Tibial nerve (tissue), 4 donors: Measurements from ENCODE around the gene PCMTD2. TPM values are rescaled to one million over a fixed set of nuclear protein-coding genes. Genes with fewer than 3 reads are reported as not detected.
A peak's percentile ranks its signal among the peaks of the same experiment; 100 is the strongest.

Experiments used
- DNase-seq, 2 donors: peaks; one replicate each; pipeline ENCODE4 v3.0.0-alpha.2; 2019; ENCODE audit warnings: low spot score in 2 of 2
- H3K27ac ChIP-seq, 4 donors: fragments of 200-600 bp; sonication (generic) in 3 of 4; one replicate each; pipeline ENCODE4 v1.5.1; 2017 to 2019; ENCODE audit warnings: mild to moderate bottlenecking in 1 of 4
- H3K27me3 ChIP-seq, 2 donors: fragments of 200-600 bp; sonication (generic) in 1 of 2; one replicate each; pipeline versions ENCODE4 v1.5.1 to v1.6.0; 2017 to 2019
- H3K36me3 ChIP-seq, 3 donors: fragments of 200-600 bp; sonication (generic); one replicate each; pipeline ENCODE4 v1.5.1; 2018 to 2019
- H3K4me1 ChIP-seq, 4 donors: fragments of 200-600 bp; sonication (generic) in 3 of 4; one replicate each; pipeline ENCODE4 v1.5.1; 2017 to 2019
- H3K4me3 ChIP-seq, 4 donors: fragments of 200-600 bp; sonication (generic) in 3 of 4; one replicate each; pipeline ENCODE4 v1.5.1; 2017 to 2019; ENCODE audit warnings: mild to moderate bottlenecking in 1 of 4, moderate library complexity in 1 of 4
- H3K9me3 ChIP-seq, 4 donors: fragments of 200-600 bp; sonication (generic) in 3 of 4; one replicate each; pipeline ENCODE4 v1.5.1; 2017 to 2019
- EP300 ChIP-seq, 2 donors: sonication (generic); formaldehyde crosslinking; IDR thresholded peaks; one replicate each; pipeline ENCODE4 v1.6.1; 2017; ENCODE audit warnings: antibody characterized with exemption in 2 of 2, mild to moderate bottlenecking in 1 of 2
- POLR2A ChIP-seq, 2 donors: fragments of 450-650 bp; IDR thresholded peaks; one replicate each; pipeline ENCODE4 v1.6.1; 2017; ENCODE audit warnings: antibody characterized with exemption in 2 of 2, mild to moderate bottlenecking in 2 of 2, moderate library complexity in 2 of 2
- WGBS, 2 donors: methylation state at CpG; one replicate each; pipeline ENCODE4 v1.1.5; 2018; 5-methylcytosine and 5-hydroxymethylcytosine counted together
- total RNA-seq, 4 donors: library from RNA; depleted of rRNA; stranded (reverse); fragments of >200 nt; gene quantifications; one replicate each; pipeline ENCODE4 v1.1.0, GENCODE V29; 2016
- TF ChIP-seq, protein P1 (sequence below), 5 experiments: fragments of 200-600 bp in 3 of 5; fragments of 450-650 bp in 2 of 5; sonication (generic) in 3 of 5; IDR thresholded peaks; one replicate each; pipeline ENCODE4 v1.5.1; 2016 to 2019; ENCODE audit warnings: antibody characterized with exemption in 5 of 5, mild to moderate bottlenecking in 3 of 5, moderate library complexity in 2 of 5

The PCMTD2 gene
- total RNA-seq, 4 donors from 2014 or later, result 57.0 to 119 (median 103) TPM

- no peak for DNase-seq
- TF ChIP-seq, protein P1, sequence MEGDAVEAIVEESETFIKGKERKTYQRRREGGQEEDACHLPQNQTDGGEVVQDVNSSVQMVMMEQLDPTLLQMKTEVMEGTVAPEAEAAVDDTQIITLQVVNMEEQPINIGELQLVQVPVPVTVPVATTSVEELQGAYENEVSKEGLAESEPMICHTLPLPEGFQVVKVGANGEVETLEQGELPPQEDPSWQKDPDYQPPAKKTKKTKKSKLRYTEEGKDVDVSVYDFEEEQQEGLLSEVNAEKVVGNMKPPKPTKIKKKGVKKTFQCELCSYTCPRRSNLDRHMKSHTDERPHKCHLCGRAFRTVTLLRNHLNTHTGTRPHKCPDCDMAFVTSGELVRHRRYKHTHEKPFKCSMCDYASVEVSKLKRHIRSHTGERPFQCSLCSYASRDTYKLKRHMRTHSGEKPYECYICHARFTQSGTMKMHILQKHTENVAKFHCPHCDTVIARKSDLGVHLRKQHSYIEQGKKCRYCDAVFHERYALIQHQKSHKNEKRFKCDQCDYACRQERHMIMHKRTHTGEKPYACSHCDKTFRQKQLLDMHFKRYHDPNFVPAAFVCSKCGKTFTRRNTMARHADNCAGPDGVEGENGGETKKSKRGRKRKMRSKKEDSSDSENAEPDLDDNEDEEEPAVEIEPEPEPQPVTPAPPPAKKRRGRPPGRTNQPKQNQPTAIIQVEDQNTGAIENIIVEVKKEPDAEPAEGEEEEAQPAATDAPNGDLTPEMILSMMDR (IDR thresholded peaks at IDR 0.05), result no peak
- TF ChIP-seq POLR2A (IDR thresholded peaks at IDR 0.05) (no peak), EP300 (IDR thresholded peaks at IDR 0.05) (no peak)
- WGBS, 2 donors, result 55 to 58% methylated on average over 5 to 7 of the region's 8 CpGs
- Histone ChIP-seq H3K9me3 (no peaks in the 10 kb centered on the region), H3K27me3 (peaks cover 0 to 12% of the 10 kb centered on the region in 2 donors), H3K27ac (no peak overlapping the region), H3K4me1 (peaks cover 0 to 31% (median 11%) of the 10 kb centered on the region in 4 donors), H3K4me3 (no peak overlapping the region), H3K36me3 (no peaks in the 10 kb centered on the region)
Observed at GRCh38 chr20:64220420-64220819, 35.1 kb upstream of the PCMTD2 start.

DNA sequence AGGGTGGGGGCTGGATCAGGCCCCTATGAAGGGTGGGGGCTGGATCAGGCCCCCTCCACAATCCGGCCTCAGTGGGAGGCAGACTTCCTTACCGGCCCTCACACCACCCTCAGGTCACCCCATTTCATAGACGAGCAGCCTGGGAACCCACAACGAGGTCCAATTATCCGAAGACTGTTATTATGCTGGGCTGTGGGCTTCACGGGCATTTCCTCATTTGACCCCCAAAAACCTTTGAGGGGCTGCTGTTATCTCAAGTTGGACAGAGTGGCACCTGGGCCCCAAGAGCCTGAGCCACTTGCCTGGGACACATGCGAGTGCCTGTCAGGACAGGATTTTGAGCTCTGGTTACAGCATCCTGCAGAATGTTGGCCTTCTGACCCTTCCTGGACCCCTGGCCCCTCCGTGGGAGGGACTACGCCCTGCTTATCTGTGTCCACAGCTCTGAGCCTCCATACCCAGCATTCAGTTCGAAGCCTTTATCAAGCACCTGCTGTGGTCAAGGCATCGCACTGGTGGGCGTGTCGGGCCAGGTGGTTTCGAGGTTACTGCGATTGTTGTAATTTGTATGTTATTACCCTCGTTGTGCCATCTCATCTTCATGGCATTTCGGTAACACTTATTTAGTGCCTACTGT is 34.5 kb upstream of the PCMTD2 start:
- Histone ChIP-seq H3K4me3 (no peak overlapping the region), H3K4me1 (peaks cover 0 to 31% (median 11%) of the 10 kb centered on the region in 4 donors), H3K27me3 (peaks cover 0 to 12% of the 10 kb centered on the region in 2 donors), H3K9me3 (no peaks in the 10 kb centered on the region), H3K27ac (no peak overlapping the region), H3K36me3 (no peaks in the 10 kb centered on the region)
- WGBS, 2 donors, result 72 to 73% methylated on average over 11 to 16 of the region's 17 CpGs
- TF ChIP-seq, protein P1 (IDR thresholded peaks at IDR 0.05), result no peak
- TF ChIP-seq POLR2A (IDR thresholded peaks at IDR 0.05) (no peak), EP300 (IDR thresholded peaks at IDR 0.05) (no peak)
- no peak for DNase-seq

- H3K4me3 ChIP-seq, result no peak overlapping the region
- no peaks in the 10 kb centered on the region for H3K36me3 ChIP-seq
- no peak for DNase-seq
- no peaks in the 10 kb centered on the region for H3K9me3 ChIP-seq
- H3K27ac ChIP-seq, result no peak overlapping the region
- peaks cover 0 to 12% of the 10 kb centered on the region in 2 donors for H3K27me3 ChIP-seq
- WGBS, 2 donors, result 60 to 70% methylated on average over 2 to 5 of the region's 5 CpGs
- H3K4me1 ChIP-seq, result peaks cover 0 to 31% (median 11%) of the 10 kb centered on the region in 4 donors
- TF ChIP-seq EP300 (IDR thresholded peaks at IDR 0.05) (no peak), POLR2A (IDR thresholded peaks at IDR 0.05) (no peak)
- TF ChIP-seq, protein P1 (IDR thresholded peaks at IDR 0.05), result no peak
Observed at GRCh38 chr20:64222291-64222735, 33.2 kb upstream of the PCMTD2 start.

GRCh38 chr20:64222851-64223525 is 32.6 kb upstream of the PCMTD2 start:
- WGBS, 2 donors, result 66 to 67% methylated on average over 20 of the region's 20 CpGs
- TF ChIP-seq, protein P1 (IDR thresholded peaks at IDR 0.05), result no peak
- TF ChIP-seq POLR2A (IDR thresholded peaks at IDR 0.05) (no peak), EP300 (IDR thresholded peaks at IDR 0.05) (no peak)
- DNase-seq, result no peak

GRCh38 chr20:64223526-64224067 is 32.0 kb upstream of the PCMTD2 start:
- H3K4me1 ChIP-seq, result peaks cover 0 to 31% (median 11%) of the 10 kb centered on the region in 4 donors
- no peaks in the 10 kb centered on the region for H3K9me3 ChIP-seq
- TF ChIP-seq POLR2A (IDR thresholded peaks at IDR 0.05) (no peak), EP300 (IDR thresholded peaks at IDR 0.05) (no peak)
- TF ChIP-seq, protein P1 (IDR thresholded peaks at IDR 0.05), result no peak
- no peaks in the 10 kb centered on the region for H3K36me3 ChIP-seq
- H3K27me3 ChIP-seq, result peaks cover 0 to 15% of the 10 kb centered on the region in 2 donors
- 21 to 34% methylated on average over 11 to 13 of the region's 13 CpGs for WGBS, 2 donors
- DNase-seq, result no peak
- H3K27ac ChIP-seq, result peak overlapping the region in 2 of 4 donors; percentile 36 to 67
- H3K4me3 ChIP-seq, result no peak overlapping the region

More at GRCh38 chr20:64222851-64223525, 32.6 kb upstream of the PCMTD2 start:
- Histone ChIP-seq H3K27me3 (peaks cover 0 to 17% of the 10 kb centered on the region in 2 donors), H3K4me1 (peaks cover 0 to 31% (median 11%) of the 10 kb centered on the region in 4 donors), H3K27ac (no peak overlapping the region), H3K36me3 (no peaks in the 10 kb centered on the region), H3K9me3 (no peaks in the 10 kb centered on the region), H3K4me3 (no peak overlapping the region)
